T-helper 2 cell treated with Interferon-gamma antibody and Interleukin-4, amounts not matched to agents 100 ng/mL and 5 ng/mL, for 36 hours (primary cell): Measurements from ENCODE around the gene SPINK8. TPM values are rescaled to one million over a fixed set of nuclear protein-coding genes. Genes with fewer than 3 reads are reported as not detected.
"Not testable (repeated sequence)": the region's sequence is repeated elsewhere in the genome, so short reads cannot be mapped to it uniquely, and the experiment has no call there.

ENCODE experiments used
- intact Hi-C: fragments of 100-400 bp; cut with micrococcal nuclease; formaldehyde crosslinking; loops from one replicate; pipeline ENCODE4 v1.15.1; 2023
- total RNA-seq: library from RNA; stranded (reverse); gene quantifications from 2 replicates; pipeline ENCODE4 v1.2.3, GENCODE V29; 2022

Gene SPINK8
- total RNA-seq, 1 donor from 2014 or later = not detected

DNA sequence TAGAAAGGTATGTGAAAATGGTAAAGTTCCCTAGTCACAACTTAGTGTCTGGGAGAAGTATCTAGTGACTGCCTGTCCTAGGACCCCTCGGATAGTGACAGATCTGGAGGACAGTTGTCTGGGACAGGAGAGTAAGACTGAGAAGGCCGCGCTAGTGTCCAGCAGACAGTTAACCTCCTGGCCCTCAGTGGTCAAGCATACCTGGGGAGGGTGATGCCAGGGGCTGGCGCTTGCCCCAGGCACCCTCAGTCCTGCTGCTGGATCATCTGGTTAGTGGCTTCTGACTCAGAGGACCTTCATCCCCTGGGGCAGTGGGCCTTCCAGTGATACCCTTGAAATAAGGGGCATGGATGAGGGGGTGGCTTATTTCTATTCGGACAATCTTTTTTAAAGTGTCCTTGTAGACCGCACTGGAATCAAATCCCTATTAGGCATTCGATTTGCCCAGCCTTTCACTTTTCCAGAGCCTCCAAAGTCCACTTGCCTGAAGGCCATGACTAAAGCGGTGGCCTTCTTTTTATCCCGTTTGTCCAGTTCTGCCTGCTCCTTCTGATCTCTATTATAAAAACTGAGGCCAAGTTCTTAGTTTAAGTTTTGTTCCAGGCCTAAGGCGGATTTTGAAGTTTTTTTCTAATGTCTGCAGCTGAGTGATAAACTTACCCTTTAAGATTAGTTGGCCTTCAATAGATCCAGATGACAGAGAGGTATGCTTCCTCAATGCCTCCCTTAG is 1.6 kb downstream of the SPINK8 start:
- intact Hi-C loops = not testable (repeated sequence)

DNA sequence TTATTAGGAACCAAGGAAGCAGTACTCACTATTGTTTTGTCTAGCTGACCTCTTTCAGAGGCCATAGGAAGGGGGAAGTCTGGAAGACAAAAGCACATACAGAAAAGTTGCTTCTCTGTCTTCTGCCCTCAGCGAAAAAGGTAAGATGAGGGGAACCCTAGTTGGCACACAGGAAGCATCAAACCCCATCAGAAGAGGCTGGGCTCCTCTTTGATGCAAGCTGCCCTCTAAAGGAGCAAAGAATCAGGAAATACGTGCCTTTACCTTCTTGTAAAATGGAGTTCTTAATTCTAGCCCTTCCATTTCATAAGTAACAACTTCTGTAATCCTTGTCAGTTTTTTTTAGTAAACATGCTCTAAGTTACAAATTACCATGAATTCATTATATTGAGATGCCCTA is 12.5 kb downstream of the SPINK8 start:
- intact Hi-C loops = no loop called here

- intact Hi-C loops = no loop called here
Observed at GRCh38 chr3:48318713-48319468, 14.6 kb downstream of the SPINK8 start.

- intact Hi-C loops = no loop called here
Observed at GRCh38 chr3:48314542-48314941, 18.9 kb downstream of the SPINK8 start.

- intact Hi-C loops = no loop called here
Observed at GRCh38 chr3:48306860-48307530, 26.5 kb downstream of the SPINK8 start.

GRCh38 chr3:48306290-48306689 is 27.2 kb downstream of the SPINK8 start:
- intact Hi-C loops = no loop called here

GRCh38 chr3:48305396-48305795 is 28.1 kb downstream of the SPINK8 start:
- intact Hi-C loops = no loop called here

DNA sequence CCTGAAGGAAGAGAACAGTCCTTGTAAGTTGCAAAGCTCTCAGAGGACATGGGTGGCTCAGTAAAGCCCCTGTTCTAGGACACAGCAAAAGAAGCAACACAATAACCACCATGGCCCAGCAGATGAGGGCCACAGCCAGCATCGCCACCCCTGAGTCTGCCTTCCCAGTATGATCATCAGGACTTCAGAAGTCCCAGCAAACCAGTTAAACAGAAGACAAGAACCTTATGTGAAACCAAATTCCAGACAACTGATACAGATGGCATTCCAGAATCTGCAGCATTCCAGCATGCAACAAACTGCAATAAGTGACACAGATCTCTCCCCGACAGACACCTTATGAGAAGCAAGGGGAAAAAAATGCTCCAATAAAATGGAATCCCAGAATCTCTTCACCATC is 30.4 kb downstream of the SPINK8 start:
- intact Hi-C loops = no loop called here

- intact Hi-C loops = loop anchor here (1.0 to 2.0 kb wide), 4 partner anchors 33 to 255 kb away; partner anchors contain the start of genes CDC25A, PFKFB4 and ZNF589
Observed at GRCh38 chr3:48301800-48302166, 31.7 kb downstream of the SPINK8 start.

DNA sequence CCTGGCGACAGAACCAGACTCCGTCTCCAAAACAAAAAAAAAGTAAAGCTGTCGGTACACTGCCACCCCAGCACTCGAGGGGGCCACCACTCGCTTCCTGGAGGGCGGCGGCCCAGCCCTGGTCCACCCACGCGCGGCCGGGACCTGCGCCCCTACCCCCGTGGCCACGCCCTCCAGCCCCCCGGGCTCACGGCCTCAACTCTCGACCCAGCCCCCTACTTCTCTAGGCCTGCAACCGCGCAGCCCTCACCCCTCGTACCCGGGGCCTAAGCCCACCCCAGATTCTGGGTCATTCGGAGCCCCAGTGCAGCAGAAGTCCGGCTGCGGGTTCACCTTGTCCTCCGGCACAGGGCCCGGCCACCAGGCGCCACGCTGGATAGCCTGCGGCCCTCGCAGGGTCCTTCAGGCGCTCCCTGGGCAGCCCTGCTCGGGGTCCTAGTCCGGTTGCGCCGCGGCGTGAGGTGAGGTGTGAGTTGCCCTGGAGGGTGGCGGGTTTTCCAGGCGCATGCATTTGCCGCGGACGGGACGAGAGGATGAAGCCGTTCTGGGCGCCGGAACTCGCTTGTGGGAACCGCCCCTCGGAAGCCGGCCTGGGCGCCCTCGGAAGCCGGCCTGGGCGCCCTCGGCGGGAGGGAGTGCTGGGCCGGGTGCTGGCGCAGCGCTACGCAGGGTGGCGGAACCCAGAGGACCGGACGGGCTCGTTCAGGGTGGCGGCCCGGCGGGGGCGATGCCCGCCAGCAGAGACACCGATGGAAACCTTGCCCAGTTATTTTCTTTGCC is 32.3 kb downstream of the SPINK8 start, which contains the start of gene NME6:
NME6 (minus strand) TSS at position 348 of the 780 bp plus-strand sequence.
- intact Hi-C loops = loop anchor here (1.0 to 2.0 kb wide), 4 partner anchors 32 to 256 kb away; partner anchors contain the start of genes CDC25A, PFKFB4 and ZNF589

DNA sequence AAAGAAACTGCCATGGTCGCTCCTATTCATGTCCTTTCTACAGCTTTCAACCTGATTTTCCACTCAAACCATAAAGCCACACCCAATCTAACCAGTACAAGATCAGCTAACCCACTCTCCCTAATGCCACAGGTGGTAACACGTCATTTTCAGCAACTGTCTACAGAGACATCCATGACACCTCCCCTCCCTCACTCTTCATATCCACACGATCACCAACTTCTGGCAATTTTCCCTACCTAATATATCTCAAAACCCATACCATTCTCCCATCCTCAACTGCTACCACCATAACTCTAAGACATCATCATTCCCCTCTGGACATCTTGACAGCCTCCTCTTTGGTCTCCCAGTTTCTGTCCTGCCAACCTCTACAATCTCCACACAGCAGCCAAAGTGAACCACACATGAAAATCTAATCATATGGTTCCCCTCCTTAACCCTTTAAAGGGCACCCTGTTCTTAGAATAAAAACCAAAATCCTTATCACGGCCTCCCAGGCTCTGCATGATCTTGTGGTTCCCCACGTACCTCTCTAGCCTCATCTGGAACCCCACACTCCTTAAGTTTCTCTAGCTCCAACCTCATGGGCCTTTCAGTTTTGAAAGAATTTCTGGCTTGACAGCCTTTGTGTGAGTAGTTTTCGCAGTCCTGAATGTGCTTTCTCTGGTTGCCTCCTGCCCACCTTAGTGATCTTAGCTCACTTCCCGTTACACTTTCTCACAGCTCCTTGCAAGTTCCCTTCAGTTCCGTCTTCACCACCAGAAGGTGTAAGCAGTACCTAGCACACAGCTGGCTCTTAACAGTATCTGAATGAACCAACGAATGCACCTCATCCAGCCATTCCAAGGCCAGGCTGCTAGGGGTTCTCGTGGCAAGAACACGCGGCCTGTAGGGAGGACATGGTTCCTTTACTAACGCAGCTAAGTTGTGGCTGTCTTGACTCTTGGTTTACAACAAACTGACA is 33.4 kb downstream of the SPINK8 start:
- intact Hi-C loops = loop anchor here (2.0 kb wide), 3 partner anchors 31 to 257 kb away; partner anchors contain the start of genes CDC25A and PFKFB4

- intact Hi-C loops = no loop called here
Observed at GRCh38 chr3:48297111-48297810, 36.2 kb downstream of the SPINK8 start.

DNA sequence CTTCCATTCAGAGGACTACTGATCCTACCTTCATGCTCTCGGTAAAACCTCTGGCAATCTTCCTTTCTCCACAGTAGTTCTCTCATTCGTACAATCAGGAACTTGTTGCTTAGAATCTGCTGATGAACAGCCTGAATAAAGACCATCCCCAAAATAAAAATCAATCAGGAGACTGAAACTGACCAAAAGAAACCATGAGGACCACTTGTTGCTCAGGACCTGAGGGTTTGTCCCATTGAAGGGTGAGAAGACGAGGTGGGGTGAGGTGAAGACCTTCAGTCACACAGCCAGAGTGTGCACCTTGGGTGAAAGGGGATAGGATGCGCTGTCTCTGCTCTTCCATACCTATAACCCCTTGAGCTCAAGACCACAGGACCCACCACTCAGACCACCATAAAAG is 36.8 kb downstream of the SPINK8 start:
- intact Hi-C loops = no loop called here

DNA sequence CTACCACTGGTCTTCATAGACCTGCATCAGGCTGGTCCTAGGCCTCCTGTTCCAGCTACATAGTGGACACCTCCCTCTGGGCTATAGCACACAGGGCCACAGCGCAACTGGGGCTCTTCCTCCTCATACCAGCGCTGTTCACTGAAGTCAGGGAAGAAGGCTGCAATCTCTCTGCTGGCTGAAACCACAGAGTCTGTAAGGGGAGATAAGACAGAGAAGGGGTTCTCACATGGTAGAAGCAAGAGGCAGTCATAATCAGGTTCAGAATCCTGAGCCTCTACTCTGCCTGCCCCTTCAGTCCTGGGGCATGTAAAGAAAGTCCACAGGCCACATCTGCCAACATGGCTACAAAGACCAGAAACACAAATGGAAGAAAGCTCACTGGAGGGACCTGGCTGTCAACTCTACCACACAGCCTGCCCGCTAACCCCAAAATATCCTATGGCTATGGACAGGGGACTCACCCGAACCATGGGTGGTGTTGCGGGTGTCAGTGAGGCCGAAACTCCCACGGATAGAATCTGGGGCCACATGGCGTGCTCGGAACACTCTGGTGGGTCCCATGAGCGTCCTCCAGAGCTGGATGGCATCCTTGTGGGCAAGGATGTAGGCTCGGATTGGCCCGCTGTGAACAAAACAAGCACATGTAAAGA is 38.7 kb downstream of the SPINK8 start:
- intact Hi-C loops = no loop called here

GRCh38 chr3:48289659-48290058 is 43.8 kb downstream of the SPINK8 start:
- intact Hi-C loops = no loop called here

GRCh38 chr3:48287034-48287433 is 46.4 kb downstream of the SPINK8 start:
- intact Hi-C loops = no loop called here

- intact Hi-C loops = no loop called here
Observed at GRCh38 chr3:48286308-48286707, 47.2 kb downstream of the SPINK8 start.

DNA sequence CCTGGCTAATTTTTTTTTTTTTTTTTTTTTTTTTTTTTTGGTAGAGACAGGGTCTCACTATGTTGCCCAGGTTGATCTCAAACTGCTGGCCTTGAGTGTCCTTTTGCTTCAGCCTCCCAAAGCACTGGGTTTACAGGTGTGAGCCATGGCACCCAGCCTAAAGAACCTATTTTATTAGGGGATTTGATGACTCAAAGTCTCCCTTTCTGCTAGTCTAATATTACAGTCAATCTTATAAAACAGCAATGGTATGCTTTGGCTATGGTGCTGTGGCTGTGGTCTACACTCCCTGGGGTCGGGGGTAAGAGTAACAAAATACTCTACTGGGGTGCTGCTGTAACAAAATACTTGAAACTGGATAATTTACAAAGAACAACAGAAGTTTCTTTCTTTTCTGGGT is 47.8 kb downstream of the SPINK8 start:
- intact Hi-C loops = no loop called here

- intact Hi-C loops = no loop called here
Observed at GRCh38 chr3:48285132-48285531, 48.3 kb downstream of the SPINK8 start.
